ENCODE data around the gene NXPE2. TPM values are rescaled to one million over a fixed set of nuclear protein-coding genes. Genes with fewer than 3 reads are reported as not detected.

Gene NXPE2
- polyA plus RNA-seq, 2 of the 4 experiments (the other 2 are of a cell fraction) = 0.09 TPM; not detected in 1

DNA sequence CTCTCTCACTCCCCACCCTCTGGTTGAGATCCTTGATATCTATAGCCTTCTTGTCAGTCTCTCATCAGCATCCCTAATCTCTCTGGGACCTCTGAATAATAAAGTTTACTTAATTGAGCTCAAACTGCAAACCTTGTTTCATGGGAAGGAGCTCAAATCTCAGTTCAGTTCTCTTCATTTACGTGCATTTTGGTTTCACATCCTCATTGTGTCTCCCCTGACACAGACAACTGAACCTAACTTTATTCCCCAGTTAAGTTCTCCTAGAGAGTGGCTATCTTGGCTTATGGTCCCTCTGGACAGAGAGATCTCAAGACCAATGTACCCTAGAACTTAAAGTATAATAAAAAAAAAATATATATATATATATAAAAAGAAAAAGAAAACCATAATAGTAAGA, 47.3 kb downstream of the NXPE2 start:
- no peak overlapping the region for H3K4me2 ChIP-seq
- DNase-seq (ENCODE audit: low read depth in 1 of 2, low spot score in 1 of 2) (no peak), FAIRE-seq (no peak), ATAC-seq (no peak)
- CTCF ChIA-PET = no interaction called here
- H3K4me1 ChIP-seq = no peaks in the 10 kb centered on the region
- no peaks in the 10 kb centered on the region for H3K9me3 ChIP-seq
- H3K27ac ChIP-seq = no peak overlapping the region
- TF ChIP-seq GATA3 (IDR thresholded peaks at IDR 0.05; ENCODE audit: borderline replicate concordance) = no peak
- no peak for TF ChIP-seq SMC3 (IDR thresholded peaks at IDR 0.05)
- no peak for TF ChIP-seq KDM5A (IDR thresholded peaks at IDR 0.05)
- TF ChIP-seq, protein P1, sequence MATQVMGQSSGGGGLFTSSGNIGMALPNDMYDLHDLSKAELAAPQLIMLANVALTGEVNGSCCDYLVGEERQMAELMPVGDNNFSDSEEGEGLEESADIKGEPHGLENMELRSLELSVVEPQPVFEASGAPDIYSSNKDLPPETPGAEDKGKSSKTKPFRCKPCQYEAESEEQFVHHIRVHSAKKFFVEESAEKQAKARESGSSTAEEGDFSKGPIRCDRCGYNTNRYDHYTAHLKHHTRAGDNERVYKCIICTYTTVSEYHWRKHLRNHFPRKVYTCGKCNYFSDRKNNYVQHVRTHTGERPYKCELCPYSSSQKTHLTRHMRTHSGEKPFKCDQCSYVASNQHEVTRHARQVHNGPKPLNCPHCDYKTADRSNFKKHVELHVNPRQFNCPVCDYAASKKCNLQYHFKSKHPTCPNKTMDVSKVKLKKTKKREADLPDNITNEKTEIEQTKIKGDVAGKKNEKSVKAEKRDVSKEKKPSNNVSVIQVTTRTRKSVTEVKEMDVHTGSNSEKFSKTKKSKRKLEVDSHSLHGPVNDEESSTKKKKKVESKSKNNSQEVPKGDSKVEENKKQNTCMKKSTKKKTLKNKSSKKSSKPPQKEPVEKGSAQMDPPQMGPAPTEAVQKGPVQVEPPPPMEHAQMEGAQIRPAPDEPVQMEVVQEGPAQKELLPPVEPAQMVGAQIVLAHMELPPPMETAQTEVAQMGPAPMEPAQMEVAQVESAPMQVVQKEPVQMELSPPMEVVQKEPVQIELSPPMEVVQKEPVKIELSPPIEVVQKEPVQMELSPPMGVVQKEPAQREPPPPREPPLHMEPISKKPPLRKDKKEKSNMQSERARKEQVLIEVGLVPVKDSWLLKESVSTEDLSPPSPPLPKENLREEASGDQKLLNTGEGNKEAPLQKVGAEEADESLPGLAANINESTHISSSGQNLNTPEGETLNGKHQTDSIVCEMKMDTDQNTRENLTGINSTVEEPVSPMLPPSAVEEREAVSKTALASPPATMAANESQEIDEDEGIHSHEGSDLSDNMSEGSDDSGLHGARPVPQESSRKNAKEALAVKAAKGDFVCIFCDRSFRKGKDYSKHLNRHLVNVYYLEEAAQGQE (IDR thresholded peaks at IDR 0.05) = no peak
- TF ChIP-seq POLR2AphosphoS2 (conservative IDR thresholded peaks at IDR 0.05; ENCODE audit: low read length) = no peak
- TF ChIP-seq CEBPB (IDR thresholded peaks at IDR 0.05) = no peak
- no peak for TF ChIP-seq MAFK (IDR thresholded peaks at IDR 0.05; ENCODE audit: partially characterized antibody)
- TF ChIP-seq RARB (CRISPR knock-in tag; IDR thresholded peaks at IDR 0.05) = no peak
- no peak for TF ChIP-seq ZFP36 (IDR thresholded peaks at IDR 0.05; ENCODE audit: borderline replicate concordance, partially characterized antibody)
- TF ChIP-seq JUN (IDR thresholded peaks at IDR 0.05) = no peak
- TF ChIP-seq EHMT2 (IDR thresholded peaks at IDR 0.05; ENCODE audit: low read depth) = no peak
- no peak overlapping the region for H3K4me3 ChIP-seq
- 6% methylated on average over 1 of the region's 1 CpG for WGBS (ENCODE audit: missing lambda C conversion rate)
- POLR2A ChIA-PET = no interaction called here

DNA sequence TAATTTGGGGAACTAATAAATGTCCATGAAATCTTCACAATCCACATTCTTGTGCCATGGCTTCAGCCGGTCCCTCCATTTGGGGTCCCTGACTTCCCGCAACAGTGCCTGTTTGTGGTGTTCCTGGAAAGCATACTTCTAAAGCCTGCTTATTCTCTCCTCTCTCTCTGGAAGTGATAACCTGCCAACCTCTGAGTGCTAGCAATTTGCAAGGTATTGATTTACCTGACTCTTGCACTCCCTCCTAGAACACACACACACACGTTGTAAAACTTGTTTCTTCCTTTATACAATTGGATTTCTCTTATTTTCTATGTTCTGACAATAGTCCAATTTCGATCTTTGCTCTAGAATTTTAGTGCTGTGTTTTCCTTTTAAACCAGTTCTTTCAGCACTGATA, 58.5 kb downstream of the NXPE2 start:
- CTCF ChIA-PET = interaction anchor here (0.5 kb wide), 1 partner anchor 293 kb away, joined by 3 read pairs; no protein-coding TSS in a partner anchor
- ATAC-seq = no peak

More for the DNA sequence above, 58.5 kb downstream of the NXPE2 start:
- no peak for FAIRE-seq
- Histone ChIP-seq H3K4me1 (no peaks in the 10 kb centered on the region), H3K4me3 (no peak overlapping the region), H3K9me3 (no peaks in the 10 kb centered on the region), H3K27ac (no peak overlapping the region), H3K4me2 (no peak overlapping the region)
- WGBS (ENCODE audit: missing lambda C conversion rate) = 46% methylated on average over 4 of the region's 4 CpGs
- no peak for DNase-seq (ENCODE audit: low read depth in 1 of 2, low spot score in 1 of 2)
- POLR2A ChIA-PET = no interaction called here
- TF ChIP-seq PHF8 (IDR thresholded peaks at IDR 0.05; ENCODE audit: borderline replicate concordance, low read depth) = no peak
- no peak for TF ChIP-seq MAFK (IDR thresholded peaks at IDR 0.05; ENCODE audit: partially characterized antibody)
- no peak for TF ChIP-seq BHLHE40 (IDR thresholded peaks at IDR 0.05; ENCODE audit: low read depth, low read length)
- no peak for TF ChIP-seq ZNF302 (CRISPR knock-in tag; IDR thresholded peaks at IDR 0.05)
- TF ChIP-seq TFCP2L1 (CRISPR knock-in tag; IDR thresholded peaks at IDR 0.05) = no peak
- TF ChIP-seq, protein P2, sequence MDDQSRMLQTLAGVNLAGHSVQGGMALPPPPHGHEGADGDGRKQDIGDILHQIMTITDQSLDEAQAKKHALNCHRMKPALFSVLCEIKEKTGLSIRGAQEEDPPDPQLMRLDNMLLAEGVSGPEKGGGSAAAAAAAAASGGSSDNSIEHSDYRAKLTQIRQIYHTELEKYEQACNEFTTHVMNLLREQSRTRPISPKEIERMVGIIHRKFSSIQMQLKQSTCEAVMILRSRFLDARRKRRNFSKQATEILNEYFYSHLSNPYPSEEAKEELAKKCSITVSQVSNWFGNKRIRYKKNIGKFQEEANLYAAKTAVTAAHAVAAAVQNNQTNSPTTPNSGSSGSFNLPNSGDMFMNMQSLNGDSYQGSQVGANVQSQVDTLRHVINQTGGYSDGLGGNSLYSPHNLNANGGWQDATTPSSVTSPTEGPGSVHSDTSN (IDR thresholded peaks at IDR 0.05) = no peak
- no peak for TF ChIP-seq KDM1A (IDR thresholded peaks at IDR 0.05; ENCODE audit: low read depth)
- no peak for TF ChIP-seq HOXB5 (CRISPR knock-in tag; IDR thresholded peaks at IDR 0.05)
- TF ChIP-seq POLR2AphosphoS2 (conservative IDR thresholded peaks at IDR 0.05; ENCODE audit: low read length) = no peak
- no peak for TF ChIP-seq KDM5A (IDR thresholded peaks at IDR 0.05)
- TF ChIP-seq MYC (IDR thresholded peaks at IDR 0.05; ENCODE audit: borderline replicate concordance, low read length) = no peak
- TF ChIP-seq, protein P3, sequence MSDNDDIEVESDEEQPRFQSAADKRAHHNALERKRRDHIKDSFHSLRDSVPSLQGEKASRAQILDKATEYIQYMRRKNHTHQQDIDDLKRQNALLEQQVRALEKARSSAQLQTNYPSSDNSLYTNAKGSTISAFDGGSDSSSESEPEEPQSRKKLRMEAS (IDR thresholded peaks at IDR 0.05) = no peak
- no peak for TF ChIP-seq RNF2 (IDR thresholded peaks at IDR 0.05; ENCODE audit: borderline replicate concordance, low read depth)
- TF ChIP-seq CEBPB (IDR thresholded peaks at IDR 0.05) = no peak
- no peak for TF ChIP-seq NR3C1 (IDR thresholded peaks at IDR 0.05)
- TF ChIP-seq CHD2 (IDR thresholded peaks at IDR 0.05; ENCODE audit: low read length, partially characterized antibody) = no peak
- TF ChIP-seq, protein P4, sequence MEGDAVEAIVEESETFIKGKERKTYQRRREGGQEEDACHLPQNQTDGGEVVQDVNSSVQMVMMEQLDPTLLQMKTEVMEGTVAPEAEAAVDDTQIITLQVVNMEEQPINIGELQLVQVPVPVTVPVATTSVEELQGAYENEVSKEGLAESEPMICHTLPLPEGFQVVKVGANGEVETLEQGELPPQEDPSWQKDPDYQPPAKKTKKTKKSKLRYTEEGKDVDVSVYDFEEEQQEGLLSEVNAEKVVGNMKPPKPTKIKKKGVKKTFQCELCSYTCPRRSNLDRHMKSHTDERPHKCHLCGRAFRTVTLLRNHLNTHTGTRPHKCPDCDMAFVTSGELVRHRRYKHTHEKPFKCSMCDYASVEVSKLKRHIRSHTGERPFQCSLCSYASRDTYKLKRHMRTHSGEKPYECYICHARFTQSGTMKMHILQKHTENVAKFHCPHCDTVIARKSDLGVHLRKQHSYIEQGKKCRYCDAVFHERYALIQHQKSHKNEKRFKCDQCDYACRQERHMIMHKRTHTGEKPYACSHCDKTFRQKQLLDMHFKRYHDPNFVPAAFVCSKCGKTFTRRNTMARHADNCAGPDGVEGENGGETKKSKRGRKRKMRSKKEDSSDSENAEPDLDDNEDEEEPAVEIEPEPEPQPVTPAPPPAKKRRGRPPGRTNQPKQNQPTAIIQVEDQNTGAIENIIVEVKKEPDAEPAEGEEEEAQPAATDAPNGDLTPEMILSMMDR (IDR thresholded peaks at IDR 0.05) = no peak
- TF ChIP-seq, protein P1 (IDR thresholded peaks at IDR 0.05) = no peak
- TF ChIP-seq NFE2L2 (conservative IDR thresholded peaks at IDR 0.05; ENCODE audit: low read length) = no peak
- TF ChIP-seq, protein P5, sequence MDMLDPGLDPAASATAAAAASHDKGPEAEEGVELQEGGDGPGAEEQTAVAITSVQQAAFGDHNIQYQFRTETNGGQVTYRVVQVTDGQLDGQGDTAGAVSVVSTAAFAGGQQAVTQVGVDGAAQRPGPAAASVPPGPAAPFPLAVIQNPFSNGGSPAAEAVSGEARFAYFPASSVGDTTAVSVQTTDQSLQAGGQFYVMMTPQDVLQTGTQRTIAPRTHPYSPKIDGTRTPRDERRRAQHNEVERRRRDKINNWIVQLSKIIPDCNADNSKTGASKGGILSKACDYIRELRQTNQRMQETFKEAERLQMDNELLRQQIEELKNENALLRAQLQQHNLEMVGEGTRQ (IDR thresholded peaks at IDR 0.05) = no peak

Data from A549 (cell line).